Activated CD8-positive, alpha-beta T cell treated with anti-CD3 and anti-CD28 coated beads for 36 hours (primary cell): ENCODE measurements around the gene GPR151. TPM values are rescaled to one million over a fixed set of nuclear protein-coding genes. Genes with fewer than 3 reads are reported as not detected.

Experiments used
- ATAC-seq: fragments of 200-7000 bp; cut with Tn5 transposase; one replicate; pipeline ENCODE4 v1.10.0; 2021; ENCODE audit warnings: mild to moderate bottlenecking, moderate library complexity
- CTCF ChIA-PET: fragments of 350-600 bp; sonication (Branson Sonifier 250); formaldehyde crosslinking; loops from one replicate; lab custom pipeline; 2021; ENCODE audit warnings: antibody characterized with exemption; lab: Charles Lee
- POLR2A ChIA-PET: fragments of 350-600 bp; sonication (Branson Sonifier 250); formaldehyde crosslinking; loops from one replicate; lab custom pipeline; 2021; ENCODE audit warnings: antibody characterized with exemption; lab: Charles Lee
- DNase-seq: peaks from one replicate; pipeline ENCODE4 v3.0.0-alpha.2; 2020
- H3K27ac Mint-ChIP-seq: one replicate; pipeline ENCODE4 v1.8.0; 2021; ENCODE audit warnings: mild to moderate bottlenecking, mixed read lengths
- H3K27me3 Mint-ChIP-seq: one replicate; pipeline ENCODE4 v1.8.0; 2021; ENCODE audit warnings: mixed read lengths
- H3K36me3 Mint-ChIP-seq: one replicate; pipeline ENCODE4 v1.8.0; 2021; ENCODE audit warnings: low read depth, mixed read lengths
- H3K4me1 Mint-ChIP-seq: one replicate; pipeline ENCODE4 v1.8.0; 2021; ENCODE audit warnings: low read depth, mixed read lengths
- H3K4me3 Mint-ChIP-seq: one replicate; pipeline ENCODE4 v1.8.0; 2021; ENCODE audit warnings: mild to moderate bottlenecking, moderate library complexity, mixed read lengths
- H3K9me3 Mint-ChIP-seq: one replicate; pipeline ENCODE4 v1.8.0; 2021; ENCODE audit warnings: mixed read lengths
- CTCF ChIP-seq: fragments of 200-600 bp; IDR thresholded peaks from one replicate; pipeline ENCODE4 v1.8.0; 2022; ENCODE audit warnings: antibody characterized with exemption, mild to moderate bottlenecking
- intact Hi-C: fragments of 100-400 bp; cut with micrococcal nuclease; formaldehyde crosslinking; loops from one replicate; pipeline ENCODE4 v1.10.0; 2022
- total RNA-seq, 2 experiments: library from RNA; stranded (reverse); gene quantifications; one replicate each; pipeline ENCODE4 v1.2.3, GENCODE V29; 2021

GPR151 gene
- total RNA-seq, 2 experiments from 2014 or later, result not detected

- Mint-ChIP-seq H3K27me3 (peaks cover 1% of the 10 kb centered on the region), H3K36me3 (no peaks in the 10 kb centered on the region), H3K27ac (no peak overlapping the region), H3K9me3 (no peaks in the 10 kb centered on the region), H3K4me1 (peaks cover under 1% of the 10 kb centered on the region), H3K4me3 (no peak overlapping the region)
- ATAC-seq (no peak), DNase-seq (no peak)
- no peak for TF ChIP-seq CTCF
- ChIA-PET CTCF (interaction anchor here (0.8 to 2.3 kb wide), 6 partner anchors 11 to 650 kb away, joined by 3 to 12 read pairs (median 4); no protein-coding TSS in a partner anchor), POLR2A (no interaction called here)
- intact Hi-C loops, result no loop called here
These were observed 22.4 kb upstream of the GPR151 start for GRCh38 chr5:146538432-146538831.

GRCh38 chr5:146533882-146534281, 17.9 kb upstream of the GPR151 start:
- peaks cover 1% of the 10 kb centered on the region for H3K27me3 Mint-ChIP-seq
- no peak for ATAC-seq
- no peak for DNase-seq
- TF ChIP-seq CTCF, result no peak
- ChIA-PET CTCF (interaction anchor here (0.6 to 6.3 kb wide), 40 partner anchors 8 to 677 kb away, joined by 3 to 83 read pairs (median 4); no protein-coding TSS in a partner anchor), POLR2A (interaction anchor here (1.5 kb wide), 1 partner anchor 16 kb away, joined by 6 read pairs; no protein-coding TSS in a partner anchor)
- H3K4me1 Mint-ChIP-seq, result peaks cover 3% of the 10 kb centered on the region
- H3K4me3 Mint-ChIP-seq, result no peak overlapping the region
- H3K9me3 Mint-ChIP-seq, result no peaks in the 10 kb centered on the region
- intact Hi-C loops, result loop anchor here (2.0 kb wide), 1 partner anchor 655 kb away; no protein-coding TSS in a partner anchor
- H3K27ac Mint-ChIP-seq, result no peak overlapping the region
- no peaks in the 10 kb centered on the region for H3K36me3 Mint-ChIP-seq

GRCh38 chr5:146533260-146533857, 17.4 kb upstream of the GPR151 start:
- CTCF ChIA-PET, result interaction anchor here (0.6 to 6.3 kb wide), 43 partner anchors 8 to 678 kb away, joined by 3 to 83 read pairs (median 4); no protein-coding TSS in a partner anchor
- intact Hi-C loops, result no loop called here
- no peaks in the 10 kb centered on the region for H3K9me3 Mint-ChIP-seq
- DNase-seq (peak; percentile 89), ATAC-seq (peak; percentile 95)
- no peak overlapping the region for H3K4me3 Mint-ChIP-seq
- peaks cover 1% of the 10 kb centered on the region for H3K27me3 Mint-ChIP-seq
- H3K36me3 Mint-ChIP-seq, result no peaks in the 10 kb centered on the region
- peak; percentile 73 for TF ChIP-seq CTCF
- POLR2A ChIA-PET, result interaction anchor here (1.5 kb wide), 1 partner anchor 16 kb away, joined by 6 read pairs; no protein-coding TSS in a partner anchor
- no peak overlapping the region for H3K27ac Mint-ChIP-seq
- peaks cover 3% of the 10 kb centered on the region for H3K4me1 Mint-ChIP-seq

- CTCF ChIA-PET, result interaction anchor here (2.3 to 6.3 kb wide), 3 partner anchors 9 to 436 kb away, joined by 24 to 83 read pairs (median 34); no protein-coding TSS in a partner anchor
- H3K4me3 Mint-ChIP-seq, result no peak overlapping the region
- no peak for TF ChIP-seq CTCF
- peaks cover 3% of the 10 kb centered on the region for H3K4me1 Mint-ChIP-seq
- POLR2A ChIA-PET, result no interaction called here
- no peak overlapping the region for H3K27ac Mint-ChIP-seq
- peaks cover 3% of the 10 kb centered on the region for H3K27me3 Mint-ChIP-seq
- H3K9me3 Mint-ChIP-seq, result no peaks in the 10 kb centered on the region
- intact Hi-C loops, result no loop called here
- H3K36me3 Mint-ChIP-seq, result no peaks in the 10 kb centered on the region
- peak; percentile 67 for ATAC-seq
- peak; percentile 13 for DNase-seq
These were observed 14.0 kb upstream of the GPR151 start for GRCh38 chr5:146529984-146530383.

- no peak for ATAC-seq
- intact Hi-C loops, result no loop called here
- H3K36me3 Mint-ChIP-seq, result no peaks in the 10 kb centered on the region
- TF ChIP-seq CTCF, result no peak
- H3K9me3 Mint-ChIP-seq, result no peaks in the 10 kb centered on the region
- H3K4me1 Mint-ChIP-seq, result peaks cover under 1% of the 10 kb centered on the region
- H3K4me3 Mint-ChIP-seq, result no peak overlapping the region
- ChIA-PET POLR2A (no interaction called here), CTCF (no interaction called here)
- peaks cover 3% of the 10 kb centered on the region for H3K27me3 Mint-ChIP-seq
- no peak for DNase-seq
- no peak overlapping the region for H3K27ac Mint-ChIP-seq
These were observed 12.2 kb upstream of the GPR151 start for GRCh38 chr5:146528236-146528635.
